Measurements from ENCODE around the gene KLF1.

Gene KLF1

GRCh38 chr19:12932392-12933286 lies 45.6 kb upstream of the KLF1 start (continued):
- TF ChIP-seq PATZ1 (CRISPR knock-in tag; IDR thresholded peaks at IDR 0.05; ENCODE audit: borderline replicate concordance) (no peak), OSR1 (CRISPR knock-in tag; IDR thresholded peaks at IDR 0.05) (no peak), POU6F1 (CRISPR knock-in tag; IDR thresholded peaks at IDR 0.05; ENCODE audit: borderline replicate concordance, low read depth) (no peak), TOX (CRISPR knock-in tag; IDR thresholded peaks at IDR 0.05; ENCODE audit: borderline replicate concordance) (no peak), GLIS3 (CRISPR knock-in tag; IDR thresholded peaks at IDR 0.05) (no peak), ZC3H10 (CRISPR knock-in tag; IDR thresholded peaks at IDR 0.05) (no peak), ARNTL (CRISPR knock-in tag; IDR thresholded peaks at IDR 0.05; ENCODE audit: borderline replicate concordance, low read depth) (no peak), ISL1 (CRISPR knock-in tag; IDR thresholded peaks at IDR 0.05) (no peak), ZFP3 (CRISPR knock-in tag; IDR thresholded peaks at IDR 0.05) (no peak), ZNF565 (CRISPR knock-in tag; conservative IDR thresholded peaks at IDR 0.05; ENCODE audit: low read depth) (no peak)

GRCh38 chr19:12930002-12930645 lies 43.1 kb upstream of the KLF1 start:
- ATAC-seq = no peak
- no peak for TF ChIP-seq PPARA (CRISPR knock-in tag; IDR thresholded peaks at IDR 0.05; ENCODE audit: borderline replicate concordance)
- TF ChIP-seq CSRNP3 (CRISPR knock-in tag; IDR thresholded peaks at IDR 0.05) = no peak
- TF ChIP-seq ZNF70 (CRISPR knock-in tag; IDR thresholded peaks at IDR 0.05) = no peak
- no peak for TF ChIP-seq CSDC2 (CRISPR knock-in tag; IDR thresholded peaks at IDR 0.05)
- no peak for TF ChIP-seq TOX (CRISPR knock-in tag; IDR thresholded peaks at IDR 0.05; ENCODE audit: borderline replicate concordance)
- no peak for TF ChIP-seq ZFP30 (CRISPR knock-in tag; IDR thresholded peaks at IDR 0.05)
- no peak for TF ChIP-seq ARNTL (CRISPR knock-in tag; IDR thresholded peaks at IDR 0.05; ENCODE audit: borderline replicate concordance, low read depth)
- no peak for TF ChIP-seq CREB5 (CRISPR knock-in tag; IDR thresholded peaks at IDR 0.05; ENCODE audit: low read depth)
- no peak for TF ChIP-seq POU6F1 (CRISPR knock-in tag; IDR thresholded peaks at IDR 0.05; ENCODE audit: borderline replicate concordance, low read depth)
- no peak for TF ChIP-seq ESRRG (CRISPR knock-in tag; IDR thresholded peaks at IDR 0.05)
- TF ChIP-seq ZNF565 (CRISPR knock-in tag; conservative IDR thresholded peaks at IDR 0.05; ENCODE audit: low read depth) = no peak
- TF ChIP-seq TCF4 (CRISPR knock-in tag; IDR thresholded peaks at IDR 0.05; ENCODE audit: borderline replicate concordance) = no peak

- no peak for ATAC-seq
- TF ChIP-seq CSDC2 (CRISPR knock-in tag; IDR thresholded peaks at IDR 0.05) (no peak), ZNF565 (CRISPR knock-in tag; conservative IDR thresholded peaks at IDR 0.05; ENCODE audit: low read depth) (no peak), ISL1 (CRISPR knock-in tag; IDR thresholded peaks at IDR 0.05) (no peak), PATZ1 (CRISPR knock-in tag; IDR thresholded peaks at IDR 0.05; ENCODE audit: borderline replicate concordance) (no peak), POU6F1 (CRISPR knock-in tag; IDR thresholded peaks at IDR 0.05; ENCODE audit: borderline replicate concordance, low read depth) (no peak), ZNF70 (CRISPR knock-in tag; IDR thresholded peaks at IDR 0.05) (no peak), OSR1 (CRISPR knock-in tag; IDR thresholded peaks at IDR 0.05) (no peak), BACH2 (CRISPR knock-in tag; IDR thresholded peaks at IDR 0.05; ENCODE audit: borderline replicate concordance) (no peak), GLIS3 (CRISPR knock-in tag; IDR thresholded peaks at IDR 0.05) (no peak), ZNF8 (CRISPR knock-in tag; IDR thresholded peaks at IDR 0.05) (no peak)
Observed at GRCh38 chr19:12924621-12925310, 37.8 kb upstream of the KLF1 start.
